GM10847 (cell line): Measurements from ENCODE around the gene BTG2.

Source experiments
- POLR2A ChIP-seq: IDR thresholded peaks from 2 replicates; pipeline ENCODE4 v1.6.1; 2011; ENCODE audit not compliant: insufficient read length; ENCODE audit errors: extremely low read depth

BTG2 gene

DNA sequence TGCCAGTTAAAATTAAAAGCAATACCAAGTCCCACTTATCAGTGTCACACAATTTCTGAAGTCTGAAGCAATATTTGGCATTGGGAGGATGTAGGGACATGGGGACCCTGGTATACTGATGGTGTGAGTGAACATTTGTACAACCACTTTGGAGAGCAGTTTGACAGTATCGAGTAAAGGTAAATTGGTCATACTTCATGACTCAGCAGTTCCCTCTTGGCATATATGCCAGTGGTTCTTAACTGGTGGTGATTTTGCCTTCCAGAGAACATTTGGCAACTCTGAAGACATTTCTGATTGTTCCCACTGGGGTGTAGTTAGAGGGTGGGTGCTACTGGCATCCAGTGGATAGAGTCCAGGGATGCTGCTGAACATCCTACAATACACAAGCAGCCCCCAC is 25.9 kb downstream of the BTG2 start:
- TF ChIP-seq POLR2A = no peak

DNA sequence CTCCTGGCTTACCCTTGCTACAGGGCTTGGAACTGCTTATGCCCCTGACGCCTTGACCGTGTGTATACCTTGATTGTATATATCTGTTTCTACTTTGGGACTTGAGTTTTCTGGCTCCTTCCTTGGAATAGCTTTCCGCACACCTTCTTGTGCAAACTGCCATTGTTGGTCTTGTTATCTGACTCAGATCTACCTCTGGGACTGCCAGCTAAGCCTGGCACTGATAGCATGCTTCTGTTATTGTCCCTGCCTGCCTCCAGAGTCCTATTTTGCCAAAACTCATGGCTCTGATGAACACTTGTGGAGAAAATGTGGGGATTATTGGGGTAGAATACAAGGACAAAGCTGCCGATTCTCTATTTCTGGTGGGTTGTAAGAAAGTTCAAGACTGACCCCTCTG is 30.2 kb downstream of the BTG2 start:
- TF ChIP-seq POLR2A = no peak

DNA sequence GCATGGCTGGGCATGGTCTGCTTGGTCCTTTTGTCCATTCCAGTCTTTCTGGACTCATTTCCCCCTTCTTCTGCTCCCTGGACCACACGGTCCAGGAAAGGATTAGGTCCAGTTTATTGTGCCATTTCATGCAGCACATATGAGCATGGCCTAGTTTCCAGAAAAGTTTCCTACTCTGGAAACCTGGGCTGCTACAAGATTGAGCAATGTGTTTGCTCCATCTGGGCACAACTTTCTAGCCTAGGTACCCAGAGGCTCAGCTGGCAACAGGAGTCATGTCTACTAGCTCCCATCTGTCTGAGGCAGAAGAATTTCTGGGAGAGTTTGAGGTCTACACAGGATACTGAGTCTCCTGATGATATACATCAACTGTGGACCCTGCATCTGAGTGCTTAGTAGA is 30.8 kb downstream of the BTG2 start:
- no peak for TF ChIP-seq POLR2A

DNA sequence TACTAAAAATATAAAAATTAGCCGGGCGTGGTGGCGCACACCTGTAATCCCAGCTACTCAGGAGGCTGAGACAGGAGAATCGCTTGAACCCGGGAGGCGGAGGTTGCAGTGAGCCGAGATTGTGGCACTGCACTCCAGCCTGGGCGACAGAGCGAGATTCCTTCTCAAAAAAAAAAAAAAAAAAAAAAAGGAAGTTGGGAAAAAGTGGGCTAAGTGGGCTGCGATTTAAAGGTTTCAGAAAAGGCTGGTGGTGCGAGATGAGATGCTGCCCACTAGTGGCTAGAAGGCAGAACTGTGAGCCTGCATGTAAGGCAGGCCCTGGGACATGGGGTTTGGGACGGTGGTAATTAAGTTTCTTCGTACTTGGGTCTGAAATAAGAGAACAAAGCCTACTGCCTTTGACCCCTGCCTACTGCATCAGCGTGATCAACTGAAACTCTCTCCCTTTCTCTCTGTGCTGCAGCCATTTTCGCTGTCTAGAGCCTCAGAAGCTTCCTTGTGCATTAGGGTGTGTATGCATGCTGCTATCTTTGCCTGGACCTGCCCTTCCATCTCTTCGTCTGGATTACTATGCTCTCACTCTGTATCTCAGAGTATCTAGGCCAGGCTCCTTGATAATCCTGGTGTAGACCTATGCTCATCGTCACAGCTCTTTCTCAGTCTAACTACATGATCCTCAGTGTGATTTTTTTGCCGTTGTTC is 33.2 kb downstream of the BTG2 start:
- TF ChIP-seq POLR2A = no peak

DNA sequence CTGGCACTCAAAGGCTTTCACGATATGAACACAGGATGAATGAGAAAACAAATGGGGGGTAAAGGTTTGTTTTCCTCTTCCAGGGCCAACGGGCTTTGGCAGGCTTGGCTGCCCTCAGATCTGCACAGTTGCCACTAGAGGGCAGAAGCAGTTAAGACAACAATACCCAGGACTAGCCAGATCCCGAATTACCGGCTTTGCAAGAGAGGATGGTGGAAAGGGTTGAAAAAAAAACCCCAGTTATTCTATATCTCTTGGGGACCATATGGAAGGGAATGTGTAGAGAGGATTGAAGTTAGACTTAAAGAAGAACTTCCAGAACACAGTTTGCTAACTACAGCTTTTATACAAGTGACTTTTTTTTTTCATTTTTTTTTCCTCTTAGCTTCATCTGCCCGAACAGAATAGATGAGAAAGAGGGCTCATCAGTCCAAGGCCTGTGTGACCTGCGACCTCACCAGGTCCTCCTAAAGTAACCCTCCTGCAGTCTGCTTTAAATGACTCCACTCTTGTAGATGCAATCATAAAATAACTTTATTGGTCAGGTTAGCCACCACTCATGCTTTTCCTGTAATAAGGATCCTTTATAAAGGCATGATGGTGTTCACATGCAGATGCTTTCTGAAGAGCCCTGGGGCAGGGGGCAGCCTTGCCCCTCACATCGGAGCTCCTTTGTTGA is 34.9 kb downstream of the BTG2 start:
- TF ChIP-seq POLR2A = no peak

DNA sequence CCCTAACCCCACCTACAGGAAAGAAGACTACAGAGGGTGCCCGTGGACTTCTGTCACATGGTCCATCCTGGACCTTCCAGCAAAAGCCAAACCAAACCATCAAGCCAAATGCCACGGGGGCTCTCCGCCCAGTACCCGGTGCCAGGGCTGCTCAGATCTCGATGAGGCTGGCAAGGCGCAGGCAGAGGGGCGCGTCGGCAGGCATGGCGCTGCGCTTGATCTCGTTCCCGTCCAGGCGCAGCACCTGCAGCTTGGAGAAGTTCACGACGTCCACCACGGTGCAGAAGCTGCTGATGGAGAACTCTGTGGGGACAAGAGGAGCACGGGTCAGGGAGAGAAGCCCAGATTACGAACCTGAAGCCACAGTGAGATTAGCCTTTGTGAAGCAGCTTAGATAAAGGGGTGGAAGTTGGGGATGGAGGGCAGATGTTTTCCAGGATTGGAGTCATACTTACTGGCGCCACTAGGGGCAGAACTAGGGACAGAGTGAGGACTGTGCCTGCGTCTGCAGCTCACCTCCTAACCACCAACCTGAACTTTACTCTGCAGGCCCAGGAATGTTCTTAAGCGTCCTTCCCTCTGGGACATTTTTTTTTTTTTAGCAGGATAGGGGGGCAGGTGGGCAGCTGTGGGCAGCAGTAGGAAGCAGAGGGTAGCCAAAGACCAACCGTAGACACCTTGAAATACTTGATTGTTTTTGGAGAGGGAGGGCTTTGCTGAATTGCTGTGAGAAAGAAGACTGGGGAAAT is 37.0 kb downstream of the BTG2 start:
- no peak for TF ChIP-seq POLR2A

DNA sequence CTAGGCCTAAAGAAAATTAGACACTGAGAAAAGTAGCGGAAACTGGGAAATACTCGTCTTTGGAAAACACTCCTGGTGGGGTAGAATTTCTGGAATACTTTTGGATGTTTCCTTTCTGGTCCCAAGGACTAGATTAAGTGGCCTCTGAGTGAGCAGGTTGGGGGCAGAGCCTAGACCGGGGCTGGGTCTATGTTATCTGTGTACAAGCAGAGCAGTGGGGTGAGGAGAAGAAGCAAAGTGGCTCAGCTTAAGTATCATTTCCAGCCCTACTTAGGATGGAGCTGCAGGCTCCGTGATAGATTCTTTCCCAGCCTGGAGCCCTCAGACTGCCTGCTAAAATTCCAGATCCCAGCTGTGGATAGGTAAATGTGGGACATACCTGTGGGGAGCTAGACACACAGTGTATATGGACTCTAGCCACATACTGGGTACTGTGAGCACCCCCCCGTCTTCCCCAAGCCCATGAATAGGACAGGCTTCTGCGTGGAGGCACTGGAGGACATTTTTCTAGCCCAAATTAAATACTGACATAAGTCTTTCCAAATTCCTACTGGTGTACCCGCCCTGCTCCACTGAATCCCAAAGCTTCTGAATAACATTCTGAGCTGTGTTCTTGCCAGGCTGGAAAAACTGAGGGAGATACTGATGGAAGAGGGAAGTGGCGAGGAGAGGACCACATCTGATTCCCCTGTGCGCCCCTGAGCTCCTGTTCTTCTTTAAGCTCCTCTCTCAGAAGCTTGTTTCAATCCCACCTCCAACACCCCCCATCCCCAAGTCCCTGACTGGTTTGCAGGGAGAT is 38.8 kb downstream of the BTG2 start:
- TF ChIP-seq POLR2A = no peak

DNA sequence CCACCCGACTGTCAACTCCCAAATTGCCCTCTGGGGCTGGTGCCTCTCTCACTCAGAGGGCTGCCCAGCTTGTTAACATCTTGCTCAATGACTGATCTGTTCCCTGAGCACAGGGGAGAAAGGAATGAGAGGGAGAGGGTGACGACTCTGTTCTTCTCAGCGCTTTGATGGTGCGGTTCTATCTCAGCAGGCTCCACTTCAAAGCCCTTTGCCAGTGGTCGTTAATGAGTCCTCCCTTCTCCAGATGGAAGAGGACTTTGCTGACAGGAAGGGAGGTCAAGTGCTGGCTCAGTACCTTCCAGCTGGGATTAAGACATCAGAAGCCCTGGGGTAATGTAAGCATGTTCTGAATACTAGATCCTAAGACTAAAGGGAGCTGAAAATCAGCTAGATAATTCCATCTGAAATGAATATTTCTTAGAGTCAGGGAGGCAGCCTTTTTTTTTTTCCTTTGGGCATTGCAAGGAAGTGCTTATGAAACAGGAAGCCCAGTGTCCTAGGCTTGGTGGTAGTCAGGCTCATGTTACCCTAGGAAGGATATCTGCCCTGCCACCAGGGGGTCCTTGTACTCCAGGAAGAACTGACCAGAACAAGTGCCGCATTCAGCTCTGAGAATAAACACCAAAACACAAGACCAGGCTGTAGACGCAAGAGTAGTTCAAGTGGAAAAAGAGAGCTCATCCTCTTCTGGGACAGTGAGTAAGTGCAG is 40.9 kb downstream of the BTG2 start:
- no peak for TF ChIP-seq POLR2A

DNA sequence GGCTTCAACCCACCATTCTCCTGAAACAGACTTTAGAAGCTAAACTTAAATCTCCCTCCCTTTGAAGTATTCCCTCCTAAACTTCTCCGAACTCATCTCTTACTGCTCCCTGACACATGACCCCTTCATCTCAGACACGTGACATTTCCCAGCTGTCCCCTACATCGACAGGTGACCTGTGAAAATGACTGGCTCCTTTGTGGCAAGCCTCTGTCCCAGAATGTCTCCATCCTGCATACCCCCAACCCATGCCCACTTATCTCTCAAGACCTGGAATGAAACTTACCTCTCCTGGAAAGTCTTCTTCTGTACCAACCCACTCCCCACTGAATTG is 41.4 kb downstream of the BTG2 start:
- no peak for TF ChIP-seq POLR2A

DNA sequence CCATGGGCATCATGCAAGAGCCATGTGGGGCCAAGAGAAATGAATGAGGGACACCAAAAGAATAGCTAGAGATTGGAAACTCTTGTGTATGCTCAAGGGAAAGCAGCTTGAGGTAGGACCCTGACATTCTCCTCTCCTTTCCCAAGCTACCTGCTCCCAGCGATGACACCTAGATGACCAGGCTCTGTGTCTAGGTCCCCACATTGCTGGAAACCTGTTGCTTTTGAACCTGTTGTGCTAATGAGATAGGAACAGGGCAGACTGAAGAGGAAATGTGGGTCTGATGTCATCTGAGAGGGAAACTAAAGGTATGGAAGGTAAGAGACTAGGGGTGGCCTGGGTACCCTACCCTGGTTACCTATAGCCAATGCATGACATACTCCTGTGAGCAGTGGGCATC is 43.8 kb downstream of the BTG2 start:
- TF ChIP-seq POLR2A = no peak

DNA sequence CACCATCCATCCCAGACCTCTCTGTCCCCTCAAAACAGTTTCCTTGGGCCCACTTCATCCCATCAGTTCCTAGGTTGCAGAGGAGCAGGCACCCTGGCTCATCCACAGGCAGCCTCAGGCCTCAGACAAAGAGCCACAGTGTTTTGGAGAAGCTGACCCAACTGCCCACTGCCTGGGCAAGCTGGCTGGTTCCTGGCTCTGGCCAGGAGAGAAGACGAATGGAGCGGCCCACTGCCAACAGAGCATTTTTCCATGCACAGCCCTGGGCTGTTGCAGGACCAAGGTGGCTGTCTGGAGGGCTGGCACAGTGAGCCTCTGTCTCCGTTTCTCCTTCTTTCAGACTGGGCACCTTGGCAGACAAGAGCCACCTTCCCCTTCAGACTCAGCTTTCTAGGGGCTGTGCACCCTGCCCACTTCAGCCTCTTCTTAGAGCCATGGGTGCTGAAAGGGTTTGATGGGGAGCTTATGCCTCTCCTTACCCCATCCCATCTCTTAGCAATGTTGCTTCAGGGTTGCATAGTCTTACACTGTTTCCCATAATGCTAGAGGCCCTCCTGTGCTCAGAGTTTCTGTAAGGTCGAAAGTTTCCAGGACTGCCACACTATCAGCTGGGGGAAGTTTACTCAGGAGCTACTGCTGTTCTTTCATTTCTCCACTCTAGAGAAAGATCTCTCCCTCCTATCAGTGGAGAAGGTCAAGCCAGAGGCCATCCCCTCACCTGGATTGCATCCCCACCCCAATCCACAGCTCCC is 44.6 kb downstream of the BTG2 start:
- no peak for TF ChIP-seq POLR2A

DNA sequence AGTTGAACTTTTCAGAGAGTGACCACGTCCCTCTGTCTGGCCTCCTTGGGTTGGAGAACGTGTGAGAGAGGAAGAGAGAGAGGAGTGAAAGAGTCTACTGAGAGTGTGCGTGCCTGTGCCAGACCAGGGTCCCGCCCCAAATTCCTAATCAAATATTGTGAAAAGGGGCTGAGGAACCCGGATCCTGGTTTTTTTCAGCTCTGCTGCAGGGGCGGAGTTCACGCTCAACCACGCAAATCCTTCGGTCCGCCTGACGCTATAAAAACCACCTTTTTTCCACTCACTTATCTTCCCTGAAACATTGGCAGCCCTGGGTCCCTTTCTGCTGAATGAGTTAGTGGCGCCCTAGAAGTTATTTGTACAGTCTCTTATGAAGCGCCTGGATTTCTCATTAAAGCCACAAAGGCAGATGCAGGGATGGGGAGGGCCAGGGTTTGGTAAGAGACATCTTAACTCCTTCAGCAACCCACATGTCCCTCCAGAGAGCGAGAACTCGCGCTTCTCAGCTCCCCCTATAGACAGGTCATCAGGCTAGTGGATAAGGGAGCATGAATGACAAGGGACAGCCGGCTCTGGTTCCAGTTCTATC is 45.8 kb downstream of the BTG2 start, which contains the start of gene FMOD:
Gene FMOD, minus strand, starts transcription at position 86 of the 589 bp plus-strand sequence. CDS start 2,852 bp downstream, outside the sequence.
- TF ChIP-seq POLR2A = no peak

DNA sequence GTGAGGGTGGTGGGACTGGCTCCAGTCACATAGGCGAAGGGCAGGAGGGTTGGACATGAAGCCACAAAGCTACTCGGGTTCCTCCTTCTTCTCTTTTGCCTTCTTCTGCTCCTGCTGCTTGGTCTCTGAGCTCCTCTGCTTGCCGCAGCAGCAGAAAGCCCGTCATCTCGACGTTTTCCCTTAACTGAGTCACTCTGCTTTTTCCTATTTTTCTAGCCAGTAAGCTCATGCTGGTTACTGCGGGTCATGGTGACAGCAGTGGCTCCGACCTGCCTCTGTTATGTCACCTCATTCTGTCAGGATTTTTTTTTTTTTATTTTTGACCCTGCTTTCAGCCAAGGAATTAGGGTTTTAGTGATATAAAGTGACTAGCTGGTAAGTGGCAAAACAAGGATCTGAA is 48.2 kb downstream of the BTG2 start:
- no peak for TF ChIP-seq POLR2A

DNA sequence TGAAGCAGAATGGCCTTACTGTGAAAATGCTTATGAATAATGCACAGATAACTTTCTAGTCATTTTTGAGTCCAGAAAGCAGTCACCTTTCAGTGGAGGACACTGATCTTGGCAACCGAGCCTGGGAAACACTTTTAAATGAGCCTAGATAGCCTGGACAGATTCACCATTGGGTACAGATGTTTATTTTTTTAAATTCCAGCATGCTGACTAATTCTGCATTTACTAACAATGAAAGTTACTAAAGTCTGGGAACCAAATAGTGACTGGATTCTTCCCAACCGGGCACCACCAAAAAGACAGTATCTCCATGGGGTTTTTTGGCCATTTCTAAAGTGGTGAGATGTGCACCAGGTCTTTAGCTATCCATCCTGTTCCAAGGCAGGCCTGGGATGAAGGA is 48.9 kb downstream of the BTG2 start:
- TF ChIP-seq POLR2A = no peak
